ENCODE data around the gene HSBP1L1. TPM values are rescaled to one million over a fixed set of nuclear protein-coding genes. Genes with fewer than 3 reads are reported as not detected.
"Not testable (repeated sequence)": the region's sequence is repeated elsewhere in the genome, so short reads cannot be mapped to it uniquely, and the experiment has no call there.

HSBP1L1 gene
- total RNA-seq, 2 experiments from 2014 or later, result 14.2 to 14.8 TPM

DNA sequence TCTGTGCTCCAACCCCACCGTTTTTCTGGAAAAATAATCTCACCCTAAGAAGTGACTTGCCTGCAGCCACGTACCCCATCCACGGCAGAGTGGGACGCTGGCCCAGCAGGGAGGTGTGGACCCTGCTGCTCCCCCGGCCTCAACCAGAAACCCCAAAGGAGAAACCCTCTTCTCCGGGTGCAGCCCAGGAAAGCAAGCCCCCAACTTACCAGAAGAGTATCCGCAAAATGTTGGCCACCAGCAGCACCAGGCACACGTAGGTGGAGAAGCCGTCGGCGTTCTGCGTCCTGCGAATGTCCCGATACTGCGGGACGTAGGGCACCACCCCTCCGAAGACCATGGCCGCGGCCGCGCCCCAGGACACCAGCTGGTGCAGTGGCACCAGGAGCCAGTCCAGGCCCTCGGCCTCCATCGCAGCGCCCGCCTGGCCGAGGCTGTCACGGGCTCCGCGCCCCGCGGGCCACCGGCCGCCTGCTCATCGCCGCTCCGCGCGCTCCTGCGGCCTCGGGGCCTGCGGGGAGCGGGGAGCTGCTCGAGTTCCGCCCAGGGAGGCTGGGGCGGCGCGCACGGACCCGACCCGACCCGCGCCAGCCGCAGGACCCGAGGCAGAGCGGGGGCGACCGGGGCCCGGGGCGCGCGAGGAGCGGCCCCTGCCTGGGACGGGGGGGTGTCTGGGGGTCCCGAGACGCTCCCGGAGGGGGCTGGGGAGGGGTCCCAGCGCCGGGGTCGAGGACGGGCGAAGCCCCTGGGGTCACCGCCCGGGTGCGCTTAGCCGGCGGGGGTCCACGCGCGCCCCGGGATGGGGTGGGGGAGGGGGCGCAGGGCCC, 13.7 kb upstream of the HSBP1L1 start:
- Mint-ChIP-seq H3K27me3 (ENCODE audit: low read depth) (no peaks in the 10 kb centered on the region), H3K4me1 (ENCODE audit: low read depth) (peaks cover 37% of the 10 kb centered on the region), H3K4me3 (peak overlapping the region; percentile 78), H3K36me3 (ENCODE audit: low read depth) (peaks cover 8% of the 10 kb centered on the region), H3K27ac (peak overlapping the region; percentile 55), H3K9me3 (no peaks in the 10 kb centered on the region)
- DNase-seq, result no peak
- CTCF ChIA-PET, result no interaction called here
- intact Hi-C loops (cut with micrococcal nuclease), result loop anchor here (1.0 to 5.0 kb wide), 7 partner anchors 14 to 553 kb away; partner anchors contain the start of genes CTDP1, HSBP1L1, NFATC1 and RBFA

DNA sequence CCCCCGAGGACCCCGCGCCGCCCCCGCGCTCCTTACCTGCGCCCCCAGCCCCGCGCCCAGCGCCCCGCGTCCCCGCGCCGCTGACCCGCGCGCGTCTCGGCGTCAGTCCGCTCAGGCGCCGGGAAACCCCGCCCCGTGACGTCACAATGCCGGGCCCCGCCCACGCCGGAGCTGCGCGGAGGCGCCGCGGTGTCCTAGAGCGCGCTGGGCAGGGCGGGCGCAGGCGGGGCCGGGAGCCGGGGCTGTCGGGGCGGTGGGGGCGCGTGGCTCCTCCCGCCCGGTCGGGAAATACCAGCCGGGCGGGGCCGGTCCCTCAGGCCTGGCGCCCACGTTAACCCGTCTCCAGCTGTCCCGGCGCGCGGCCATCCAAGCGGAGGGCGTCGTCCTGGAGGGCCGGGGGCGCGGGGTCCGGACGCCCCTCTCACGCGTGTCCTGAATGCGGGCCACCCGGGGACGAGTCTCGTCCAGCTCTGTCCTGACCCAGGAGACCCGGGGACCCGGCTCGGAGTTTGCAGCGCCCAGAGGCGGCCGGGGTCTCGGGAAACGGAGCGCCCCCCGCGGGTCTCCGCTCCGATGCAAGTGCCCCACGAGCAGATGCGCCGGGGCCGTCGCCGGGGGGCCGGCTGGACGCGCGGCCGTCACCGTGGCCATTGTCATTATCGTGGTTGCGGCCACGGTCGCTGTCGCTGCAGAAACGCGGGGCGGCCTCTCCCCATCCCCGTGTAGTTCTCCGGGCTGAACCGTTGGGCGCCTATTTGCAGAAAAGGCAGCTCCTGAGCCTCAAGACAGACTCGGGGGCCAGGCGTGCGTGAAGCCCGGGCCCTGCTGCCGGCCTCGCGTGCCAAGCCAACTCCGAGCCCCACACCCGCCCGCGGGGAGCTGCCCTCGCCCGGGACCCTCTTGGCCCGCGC, 12.6 kb upstream of the HSBP1L1 start, which contains the start of gene SLC66A2:
SLC66A2 (minus strand) TSS at position 109 of the 911 bp plus-strand sequence. CDS start 727 bp downstream, outside the sequence.
- H3K4me1 Mint-ChIP-seq (ENCODE audit: low read depth), result peaks cover 31% of the 10 kb centered on the region
- H3K9me3 Mint-ChIP-seq, result no peaks in the 10 kb centered on the region
- peak within 1 kb of the TSS; percentile 78 for H3K4me3 Mint-ChIP-seq
- H3K27me3 Mint-ChIP-seq (ENCODE audit: low read depth), result no peaks in the 10 kb centered on the region
- peaks cover 8% of the 10 kb centered on the region for H3K36me3 Mint-ChIP-seq (ENCODE audit: low read depth)
- CTCF ChIA-PET, result interaction anchor here (0.5 to 1.4 kb wide), 3 partner anchors 22 to 84 kb away, joined by 3 to 4 read pairs (median 3); no protein-coding TSS in a partner anchor
- peak within 1 kb of the TSS; percentile 55 for H3K27ac Mint-ChIP-seq
- DNase-seq, result peak; percentile 94
- intact Hi-C loops (cut with micrococcal nuclease), result loop anchor here (1.0 to 5.0 kb wide), 7 partner anchors 13 to 554 kb away; partner anchors contain the start of genes CTDP1, HSBP1L1, NFATC1 and RBFA

DNA sequence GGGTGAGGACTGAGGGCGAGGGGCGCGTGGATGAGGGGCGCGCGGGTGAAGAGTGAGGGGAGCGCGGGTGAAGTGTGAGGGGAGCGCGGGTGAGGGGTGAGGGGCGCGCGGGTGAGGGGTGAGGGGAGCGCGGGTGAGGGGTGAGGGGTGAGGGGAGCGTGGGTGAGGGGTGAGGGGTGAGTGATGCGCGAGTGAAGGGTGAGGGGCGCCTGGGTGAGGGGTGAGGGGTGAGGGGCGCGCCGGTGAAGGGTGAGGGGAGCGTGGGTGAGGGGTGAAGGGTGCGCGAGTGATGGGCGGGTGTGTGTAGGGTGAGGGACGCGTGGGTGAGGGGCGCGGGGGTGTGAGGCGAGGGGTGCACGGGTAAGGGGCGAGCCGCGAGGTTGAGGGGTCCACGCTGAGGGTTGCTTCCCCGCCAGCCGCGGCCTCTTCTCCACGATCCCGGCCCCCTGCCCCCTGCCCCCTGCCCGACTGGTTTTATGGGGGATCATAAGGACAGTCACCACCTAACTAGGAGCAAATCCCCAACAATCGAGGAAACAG, 11.9 kb upstream of the HSBP1L1 start:
- Mint-ChIP-seq H3K27ac (no peak overlapping the region), H3K4me3 (no peak overlapping the region), H3K27me3 (ENCODE audit: low read depth) (no peaks in the 10 kb centered on the region), H3K4me1 (ENCODE audit: low read depth) (peaks cover 28% of the 10 kb centered on the region), H3K9me3 (no peaks in the 10 kb centered on the region), H3K36me3 (ENCODE audit: low read depth) (peaks cover 8% of the 10 kb centered on the region)
- CTCF ChIA-PET, result interaction anchor here (1.4 kb wide), 1 partner anchor 24 kb away, joined by 4 read pairs; no protein-coding TSS in a partner anchor
- intact Hi-C loops (cut with micrococcal nuclease), result loop anchor here (5.0 kb wide), 2 partner anchors 430 to 555 kb away; partner anchors contain the start of gene NFATC1
- no peak for DNase-seq

DNA sequence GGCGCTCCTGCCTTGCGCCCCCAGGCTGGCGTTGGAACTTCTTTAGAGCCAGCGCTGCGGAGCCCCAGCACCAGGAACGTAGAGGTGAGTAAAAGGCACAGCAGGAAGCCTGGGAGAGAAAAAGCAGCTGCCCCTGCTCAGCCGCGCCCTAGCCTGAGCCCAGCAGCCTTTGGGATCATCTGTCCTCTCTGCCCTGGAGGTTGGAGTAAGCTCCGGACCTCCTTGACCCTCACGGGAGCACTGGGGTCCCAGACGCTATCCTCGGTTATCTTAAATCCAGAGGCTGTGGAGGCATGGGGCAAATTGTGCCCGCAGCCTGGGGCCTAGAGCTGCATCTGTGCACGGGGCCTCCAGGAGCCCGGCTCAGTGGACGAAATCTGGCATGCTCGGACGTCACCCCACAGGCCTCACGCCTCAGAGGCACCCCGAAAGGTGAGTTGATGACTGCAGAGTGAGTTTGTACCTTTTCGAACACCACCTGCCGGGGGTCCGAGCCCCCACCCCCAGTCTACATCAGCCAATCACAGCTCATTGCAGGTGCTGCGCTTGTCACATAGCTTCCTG, 11.4 kb upstream of the HSBP1L1 start:
- CTCF ChIA-PET, result interaction anchor here (1.4 kb wide), 1 partner anchor 24 kb away, joined by 4 read pairs; no protein-coding TSS in a partner anchor
- Mint-ChIP-seq H3K27ac (no peak overlapping the region), H3K27me3 (ENCODE audit: low read depth) (no peaks in the 10 kb centered on the region), H3K9me3 (no peaks in the 10 kb centered on the region), H3K36me3 (ENCODE audit: low read depth) (peaks cover 8% of the 10 kb centered on the region), H3K4me1 (ENCODE audit: low read depth) (peaks cover 25% of the 10 kb centered on the region), H3K4me3 (no peak overlapping the region)
- no peak for DNase-seq
- intact Hi-C loops (cut with micrococcal nuclease), result loop anchor here (5.0 kb wide), 2 partner anchors 431 to 556 kb away; partner anchors contain the start of gene NFATC1

DNA sequence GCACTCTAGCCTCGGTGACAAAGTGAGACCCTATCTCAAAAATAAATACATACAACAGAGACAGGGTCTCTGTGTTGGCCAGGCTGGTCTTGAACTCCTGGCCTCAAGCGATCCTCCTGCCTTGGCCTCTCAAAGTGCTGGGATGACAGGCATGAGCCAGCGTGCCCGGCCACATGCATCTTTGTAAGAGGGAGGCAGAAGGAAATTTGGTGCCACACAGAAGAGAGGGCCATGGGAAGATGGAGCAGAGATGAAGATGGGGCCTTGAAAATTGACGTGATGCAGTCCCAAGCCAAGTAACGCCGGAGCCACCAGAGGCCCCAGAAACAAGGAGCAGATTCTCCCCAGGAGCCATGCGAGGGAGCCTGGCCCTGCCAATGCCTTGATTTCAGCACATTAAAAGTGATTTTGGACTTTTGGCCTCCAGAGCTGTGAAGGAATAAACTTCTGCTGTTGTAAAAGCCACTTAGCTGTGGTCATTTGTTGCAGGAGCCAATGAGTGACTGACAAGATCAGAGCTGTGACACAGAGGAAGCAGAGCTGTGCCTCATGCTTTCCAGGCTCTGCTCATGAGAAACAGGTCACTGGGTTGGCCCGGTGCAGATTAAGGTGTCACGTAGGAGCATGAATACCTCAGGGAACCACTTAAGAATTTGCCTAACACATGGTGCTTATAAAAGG, 10.3 kb upstream of the HSBP1L1 start:
- Mint-ChIP-seq H3K36me3 (ENCODE audit: low read depth) (peaks cover 4% of the 10 kb centered on the region), H3K9me3 (no peaks in the 10 kb centered on the region), H3K4me3 (no peak overlapping the region), H3K4me1 (ENCODE audit: low read depth) (peaks cover 19% of the 10 kb centered on the region), H3K27ac (no peak overlapping the region), H3K27me3 (ENCODE audit: low read depth) (no peaks in the 10 kb centered on the region)
- peak; percentile 32 for DNase-seq
- intact Hi-C loops (cut with micrococcal nuclease), result loop anchor here (5.0 kb wide), 2 partner anchors 432 to 557 kb away; partner anchors contain the start of gene NFATC1
- CTCF ChIA-PET, result interaction anchor here (0.7 kb wide), 1 partner anchor 30 kb away, joined by 3 read pairs; no protein-coding TSS in a partner anchor

DNA sequence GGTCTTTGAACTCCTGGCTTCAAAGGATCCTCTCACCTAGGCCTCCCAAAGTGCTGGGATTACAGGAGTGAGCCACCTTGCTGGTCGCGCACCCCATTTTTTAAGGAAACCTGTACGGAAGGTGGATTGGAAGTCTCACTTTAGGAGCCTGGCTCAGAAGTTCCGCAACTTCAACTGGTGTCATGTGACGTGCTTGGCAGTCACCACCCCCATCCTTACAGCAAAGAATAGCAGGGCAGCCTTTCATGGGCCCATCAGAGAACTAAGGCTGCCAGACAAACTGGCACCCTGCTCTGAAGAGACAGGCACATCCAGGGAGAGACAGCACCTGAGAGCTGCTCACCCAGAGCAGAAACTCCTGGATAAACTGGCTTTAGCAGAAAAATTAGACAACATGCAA, 9.7 kb upstream of the HSBP1L1 start:
- H3K27ac Mint-ChIP-seq, result no peak overlapping the region
- H3K9me3 Mint-ChIP-seq, result no peaks in the 10 kb centered on the region
- DNase-seq, result no peak
- H3K4me3 Mint-ChIP-seq, result no peak overlapping the region
- peaks cover 13% of the 10 kb centered on the region for H3K4me1 Mint-ChIP-seq (ENCODE audit: low read depth)
- intact Hi-C loops (cut with micrococcal nuclease), result loop anchor here (5.0 kb wide), 2 partner anchors 432 to 557 kb away; partner anchors contain the start of gene NFATC1
- no peaks in the 10 kb centered on the region for H3K27me3 Mint-ChIP-seq (ENCODE audit: low read depth)
- H3K36me3 Mint-ChIP-seq (ENCODE audit: low read depth), result no peaks in the 10 kb centered on the region
- CTCF ChIA-PET, result interaction anchor here (0.7 kb wide), 1 partner anchor 29 kb away, joined by 3 read pairs; no protein-coding TSS in a partner anchor

DNA sequence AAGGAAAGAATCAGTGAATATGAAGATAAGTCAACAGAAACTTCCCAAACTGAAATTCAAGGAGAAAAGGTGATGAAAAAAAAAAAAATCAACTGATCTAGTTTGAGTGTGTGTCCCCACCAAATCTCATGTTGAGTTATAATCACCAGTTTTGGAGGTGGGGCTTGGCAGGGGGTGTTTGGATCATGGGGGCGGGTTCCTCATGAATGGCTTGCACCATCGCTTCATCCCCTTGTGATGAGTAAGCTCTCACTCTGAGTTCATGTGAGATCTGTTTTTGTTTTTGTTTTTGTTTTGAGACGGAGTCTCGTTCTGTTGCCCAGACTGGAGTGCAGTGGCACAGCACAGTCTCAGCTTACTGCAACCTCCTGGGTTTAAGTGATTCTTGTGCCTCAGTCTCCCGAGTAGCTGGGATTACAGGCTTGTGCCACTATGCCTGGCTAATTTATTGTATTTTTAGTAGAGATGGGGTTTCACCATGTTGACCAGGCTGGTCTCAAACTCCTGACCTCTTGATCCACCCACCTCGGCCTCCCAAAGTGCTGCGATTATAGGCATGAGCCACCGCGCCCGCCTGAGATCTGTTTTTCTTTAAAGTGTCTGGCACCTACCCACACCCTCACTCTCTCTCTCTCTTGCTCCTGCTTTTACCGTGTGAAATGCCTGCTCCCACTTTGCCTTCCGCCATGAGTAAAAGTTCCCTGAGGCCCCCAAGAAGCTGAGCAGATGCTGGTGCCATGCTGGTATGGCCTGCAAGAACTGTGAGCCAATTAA, 9.0 kb upstream of the HSBP1L1 start:
- CTCF ChIA-PET, result no interaction called here
- peaks cover 13% of the 10 kb centered on the region for H3K4me1 Mint-ChIP-seq (ENCODE audit: low read depth)
- peak; percentile 30 for DNase-seq
- H3K4me3 Mint-ChIP-seq, result no peak overlapping the region
- H3K36me3 Mint-ChIP-seq (ENCODE audit: low read depth), result no peaks in the 10 kb centered on the region
- no peak overlapping the region for H3K27ac Mint-ChIP-seq
- no peaks in the 10 kb centered on the region for H3K27me3 Mint-ChIP-seq (ENCODE audit: low read depth)
- intact Hi-C loops (cut with micrococcal nuclease), result no loop called here
- H3K9me3 Mint-ChIP-seq, result no peaks in the 10 kb centered on the region

DNA sequence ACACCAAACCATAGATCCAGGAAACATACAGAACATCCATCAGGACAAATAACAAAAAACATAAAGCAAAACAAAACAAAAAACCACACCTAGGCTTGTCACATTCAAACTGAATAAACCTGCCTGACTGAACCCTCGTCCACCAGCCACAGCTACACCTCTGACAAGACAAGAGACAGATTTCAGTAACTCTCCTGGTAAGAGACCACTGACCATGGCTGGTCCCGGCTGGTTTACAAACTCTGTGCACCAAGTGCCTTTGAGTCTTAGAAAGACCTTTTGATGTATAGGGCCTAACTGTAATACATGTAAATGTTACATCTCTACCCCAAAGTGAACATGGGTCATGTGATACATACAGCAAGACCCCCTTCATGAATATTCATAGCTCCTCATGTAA, 8.2 kb upstream of the HSBP1L1 start:
- H3K36me3 Mint-ChIP-seq (ENCODE audit: low read depth), result no peaks in the 10 kb centered on the region
- intact Hi-C loops (cut with micrococcal nuclease), result no loop called here
- no peak for DNase-seq
- H3K27me3 Mint-ChIP-seq (ENCODE audit: low read depth), result no peaks in the 10 kb centered on the region
- CTCF ChIA-PET, result no interaction called here
- no peak overlapping the region for H3K27ac Mint-ChIP-seq
- peaks cover 17% of the 10 kb centered on the region for H3K4me1 Mint-ChIP-seq (ENCODE audit: low read depth)
- no peak overlapping the region for H3K4me3 Mint-ChIP-seq
- no peaks in the 10 kb centered on the region for H3K9me3 Mint-ChIP-seq

DNA sequence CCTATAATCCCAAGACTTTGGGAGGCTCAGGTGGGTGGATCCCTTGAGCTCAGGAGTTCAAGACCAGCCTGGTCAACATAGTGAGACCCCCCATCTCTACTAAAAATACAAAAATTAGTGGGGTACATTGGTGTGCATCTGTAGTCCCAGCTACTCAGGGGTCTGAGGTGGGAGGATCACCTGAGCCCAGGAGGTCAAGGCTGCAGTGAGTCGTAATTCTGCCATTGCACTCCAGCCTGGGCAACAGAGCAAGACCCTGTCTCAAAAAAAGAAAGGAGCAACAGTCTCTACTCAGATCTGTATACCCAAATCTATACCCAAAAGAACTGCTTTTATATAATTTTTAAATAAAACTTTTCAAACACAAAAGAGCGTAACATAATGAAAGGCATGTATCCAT, 5.5 kb upstream of the HSBP1L1 start:
- H3K27ac Mint-ChIP-seq, result no peak overlapping the region
- intact Hi-C loops (cut with micrococcal nuclease), result no loop called here
- H3K36me3 Mint-ChIP-seq (ENCODE audit: low read depth), result no peaks in the 10 kb centered on the region
- H3K9me3 Mint-ChIP-seq, result no peaks in the 10 kb centered on the region
- DNase-seq, result no peak
- no peaks in the 10 kb centered on the region for H3K27me3 Mint-ChIP-seq (ENCODE audit: low read depth)
- CTCF ChIA-PET, result no interaction called here
- H3K4me3 Mint-ChIP-seq, result no peak overlapping the region
- H3K4me1 Mint-ChIP-seq (ENCODE audit: low read depth), result peaks cover 22% of the 10 kb centered on the region

DNA sequence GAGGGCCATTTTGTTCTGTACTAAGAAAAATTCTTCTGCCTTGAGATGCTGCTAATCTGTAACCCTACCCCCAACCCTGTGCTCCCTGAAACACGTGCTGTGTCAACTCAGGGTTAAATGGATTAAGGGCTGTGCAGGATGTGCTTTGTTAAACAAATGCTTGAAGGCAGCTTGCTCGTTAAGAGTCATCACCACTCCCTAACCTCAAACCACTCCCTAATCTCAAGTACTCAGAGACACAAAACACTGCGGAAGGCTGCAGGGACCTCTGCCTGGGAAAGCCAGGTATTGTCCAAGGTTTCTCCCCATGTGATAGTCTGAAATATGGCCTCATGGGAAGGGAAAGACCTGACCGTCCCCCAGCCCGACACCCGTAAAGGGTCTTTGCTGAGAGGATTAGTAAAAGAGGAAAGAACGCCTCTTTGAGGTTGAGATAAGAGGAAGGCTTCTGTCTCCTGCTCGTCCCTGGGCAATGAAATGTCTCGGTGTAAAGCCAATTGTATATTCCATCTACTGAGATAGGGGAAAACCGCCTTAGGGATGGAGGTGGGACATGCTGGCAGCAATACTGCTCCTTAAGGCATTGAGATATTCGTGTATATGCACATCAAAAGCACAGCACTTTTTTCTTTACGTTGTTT, 4.2 kb upstream of the HSBP1L1 start:
- intact Hi-C loops (cut with micrococcal nuclease), result loop anchor here (5.0 kb wide), 1 partner anchor 163 kb away; the partner anchor contains the start of gene KCNG2
- H3K4me3 Mint-ChIP-seq; H3K9me3 Mint-ChIP-seq; H3K27ac Mint-ChIP-seq; H3K36me3 Mint-ChIP-seq (ENCODE audit: low read depth); CTCF ChIA-PET; H3K27me3 Mint-ChIP-seq (ENCODE audit: low read depth): not testable (repeated sequence)
- peaks cover 16% of the 10 kb centered on the region for H3K4me1 Mint-ChIP-seq (ENCODE audit: low read depth)
- DNase-seq, result peak; percentile 43
